GM23338 (cell line): Measurements from ENCODE around the gene MAMLD1. TPM values are rescaled to one million over a fixed set of nuclear protein-coding genes. Genes with fewer than 3 reads are reported as not detected.

Experiments
- ATAC-seq: fragments of 200-7000 bp; cut with Tn5 transposase; 3 replicates; pipeline ENCODE4 v1.9.1; 2020
- DNase-seq: peaks from one replicate; pipeline ENCODE4 v3.0.0-alpha.2; 2015; ENCODE audit warnings: low spot score
- H2AFZ ChIP-seq: fragments of 200-600 bp; sonication (generic); 2 replicates; pipeline ENCODE4 v1.8.0; 2016; ENCODE audit warnings: antibody characterized with exemption, mild to moderate bottlenecking, moderate library complexity
- H3F3A ChIP-seq: fragments of 200-600 bp; sonication (generic); replicated peaks from 2 replicates; pipeline ENCODE4 v1.8.0; 2017; ENCODE audit warnings: antibody characterized with exemption, mixed run types, low read depth
- H3K27ac ChIP-seq: fragments of 200-600 bp; sonication (generic); 2 replicates; pipeline ENCODE4 v1.6.1; 2016; ENCODE audit warnings: low read depth
- H3K27me3 ChIP-seq: fragments of 200-600 bp; sonication (generic); 2 replicates; pipeline ENCODE4 v1.8.0; 2016; ENCODE audit warnings: mild to moderate bottlenecking, mixed run types, moderate library complexity; ENCODE audit not compliant: insufficient read depth
- H3K36me3 ChIP-seq: fragments of 200-600 bp; sonication (generic); 2 replicates; pipeline ENCODE4 v1.8.0; 2016; ENCODE audit warnings: mild to moderate bottlenecking; ENCODE audit not compliant: insufficient read depth
- H3K4me1 ChIP-seq: fragments of 200-600 bp; sonication (generic); 2 replicates; pipeline ENCODE4 v1.8.0; 2016; ENCODE audit warnings: mild to moderate bottlenecking, moderate library complexity; ENCODE audit not compliant: insufficient read depth
- H3K4me2 ChIP-seq: fragments of 200-600 bp; sonication (generic); 2 replicates; pipeline ENCODE4 v1.7.1; 2017; ENCODE audit warnings: mixed run types
- H3K4me3 ChIP-seq: fragments of 200-600 bp; sonication (generic); 2 replicates; pipeline ENCODE4 v1.6.1; 2016; ENCODE audit warnings: mixed run types
- H3K79me2 ChIP-seq: fragments of 200-600 bp; sonication (generic); replicated peaks from 2 replicates; pipeline ENCODE4 v1.8.0; 2017; ENCODE audit warnings: mild to moderate bottlenecking; ENCODE audit not compliant: insufficient read depth
- H3K9me2 ChIP-seq: fragments of 200-600 bp; sonication (generic); 2 replicates; pipeline ENCODE4 v1.8.0; 2017; ENCODE audit not compliant: insufficient read depth
- H4K20me1 ChIP-seq: fragments of 200-600 bp; sonication (generic); replicated peaks from 2 replicates; pipeline ENCODE4 v1.8.0; 2017; ENCODE audit warnings: mild to moderate bottlenecking; ENCODE audit not compliant: insufficient read depth
- H3K27ac Mint-ChIP-seq: 2 replicates; pipeline ENCODE4 v1.8.0; 2020; ENCODE audit warnings: inconsistent platforms, mild to moderate bottlenecking, moderate library complexity, mixed read lengths
- H3K27me3 Mint-ChIP-seq: 3 replicates; pipeline ENCODE4 v1.8.0; 2022; ENCODE audit warnings: low read depth, mild to moderate bottlenecking, moderate library complexity, mixed read lengths, inconsistent platforms; ENCODE audit not compliant: insufficient read depth, poor library complexity
- H3K36me3 Mint-ChIP-seq: 3 replicates; pipeline ENCODE4 v1.8.0; 2021; ENCODE audit warnings: low read depth, mild to moderate bottlenecking, inconsistent platforms, moderate library complexity, mixed read lengths
- H3K4me1 Mint-ChIP-seq: 3 replicates; pipeline ENCODE4 v1.8.0; 2020; ENCODE audit warnings: mild to moderate bottlenecking, inconsistent platforms, mixed read lengths
- H3K4me3 Mint-ChIP-seq: 3 replicates; pipeline ENCODE4 v1.8.0; 2021; ENCODE audit warnings: moderate library complexity, mild to moderate bottlenecking, inconsistent platforms, mixed read lengths
- H3K9me3 Mint-ChIP-seq: 3 replicates; pipeline ENCODE4 v1.8.0; 2020; ENCODE audit warnings: moderate library complexity, mild to moderate bottlenecking, inconsistent platforms, mixed read lengths
- CREB1 ChIP-seq: fragments of 250-450 bp; sonication (Bioruptor Pico); IDR thresholded peaks from 2 replicates; pipeline ENCODE4 v1.5.0; 2020; ENCODE audit warnings: low read depth, mild to moderate bottlenecking, moderate library complexity
- EZH2 ChIP-seq: fragments of 200-600 bp; sonication (generic); IDR thresholded peaks from one replicate; pipeline ENCODE4 v1.8.0; 2017; ENCODE audit warnings: antibody characterized with exemption, mild to moderate bottlenecking, low read depth; ENCODE audit not compliant: unreplicated experiment
- EZH2phosphoT487 ChIP-seq: fragments of 200-600 bp; sonication (generic); IDR thresholded peaks from one replicate; pipeline ENCODE4 v1.8.1; 2018; ENCODE audit warnings: antibody characterized with exemption; ENCODE audit not compliant: unreplicated experiment
- JUNB ChIP-seq: IDR thresholded peaks from one replicate; pipeline ENCODE4 v1.6.1; 2016; ENCODE audit warnings: antibody characterized with exemption; ENCODE audit not compliant: unreplicated experiment
- NANOG ChIP-seq: IDR thresholded peaks from 2 replicates; pipeline ENCODE4 v1.6.1; 2016; ENCODE audit warnings: antibody characterized with exemption, borderline replicate concordance
- POLR2AphosphoS5 ChIP-seq: IDR thresholded peaks from 2 replicates; pipeline ENCODE4 v1.6.1; 2016; ENCODE audit warnings: antibody characterized with exemption, low read depth
- STAT1 ChIP-seq: IDR thresholded peaks from one replicate; pipeline ENCODE4 v1.6.1; 2016; ENCODE audit warnings: antibody characterized with exemption; ENCODE audit not compliant: unreplicated experiment
- ZNF114 ChIP-seq: fragments of 250-450 bp; sonication (Bioruptor Pico); IDR thresholded peaks from 2 replicates; pipeline ENCODE4 v1.5.0; 2020; ENCODE audit warnings: mild to moderate bottlenecking, moderate library complexity
- ZNF331 ChIP-seq: fragments of 250-450 bp; sonication (Bioruptor Pico); IDR thresholded peaks from 2 replicates; pipeline ENCODE4 v1.5.0; 2020; ENCODE audit warnings: low read depth, mild to moderate bottlenecking, moderate library complexity
- polyA plus RNA-seq: library from polyadenylated mRNA; unstranded; fragments of >200 nt; fragmentation: Nextera tagmentation; extraction: Ambion mirVana; gene quantifications from 2 replicates; pipeline ENCODE4 v1.2.1, GENCODE V29; 2016
- total RNA-seq: library from RNA; depleted of rRNA; stranded (reverse); fragments of >200 nt; shearing (Covaris generic); gene quantifications from 2 replicates; pipeline ENCODE4 v1.2.3, GENCODE V29; 2014
- TF ChIP-seq, protein P1 (sequence below): IDR thresholded peaks from one replicate; pipeline ENCODE4 v1.6.1; 2018; ENCODE audit warnings: antibody characterized with exemption; ENCODE audit not compliant: unreplicated experiment
- TF ChIP-seq, protein P2 (sequence below): IDR thresholded peaks from 2 replicates; pipeline ENCODE4 v1.6.1; 2016; ENCODE audit warnings: antibody characterized with exemption
- TF ChIP-seq, protein P3 (sequence below), 2 experiments: fragments of 200-600 bp in 1 of 2; sonication (generic) in 1 of 2; conservative IDR thresholded peaks; 2 replicates each; pipeline versions ENCODE4 v1.5.1 to v1.6.1; 2016 to 2017; ENCODE audit warnings: antibody characterized with exemption in 2 of 2, low read depth in 2 of 2, mild to moderate bottlenecking in 2 of 2, moderate library complexity in 1 of 2
- TF ChIP-seq, protein P4 (sequence below): fragments of 250-450 bp; sonication (Bioruptor Pico); IDR thresholded peaks from 2 replicates; pipeline ENCODE4 v1.5.0; 2020; ENCODE audit warnings: mild to moderate bottlenecking, moderate library complexity

The MAMLD1 gene
- total and polyA plus RNA-seq, 2 experiments from 2014 or later, result 0.13 to 0.21 TPM

DNA sequence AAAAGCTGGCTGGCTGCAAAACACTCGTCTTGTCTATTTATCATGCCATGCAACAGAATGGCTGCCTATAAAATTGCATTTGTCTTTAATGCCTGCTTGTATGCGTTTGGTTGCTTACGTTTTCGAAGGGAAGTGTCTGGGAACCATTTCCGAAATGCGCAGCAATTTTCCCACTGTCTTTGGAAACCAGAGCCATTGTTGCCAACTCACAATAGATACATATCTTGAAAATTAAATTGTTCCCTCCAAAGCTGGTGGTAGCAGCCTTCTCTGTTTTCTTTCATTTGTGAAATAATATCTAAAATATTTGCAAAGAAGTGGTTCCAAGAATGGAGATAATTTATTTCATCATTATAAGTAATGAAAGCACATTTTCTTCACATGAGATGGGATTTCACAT, 53.4 kb downstream of the MAMLD1 start:
- Mint-ChIP-seq H3K9me3 (no peaks in the 10 kb centered on the region), H3K4me1 (peaks cover 8% of the 10 kb centered on the region), H3K36me3 (no peaks in the 10 kb centered on the region; the same call in 2 of the 3 replicates), H3K27me3 (peaks cover 2% of the 10 kb centered on the region), H3K4me3 (no peak overlapping the region), H3K27ac (no peak overlapping the region)
- H3K4me1 ChIP-seq, result no peaks in the 10 kb centered on the region
- no peaks in the 10 kb centered on the region for H3F3A ChIP-seq
- H2AFZ ChIP-seq, result no peak overlapping the region
- H4K20me1 ChIP-seq, result no peaks in the 10 kb centered on the region
- H3K4me3 ChIP-seq, result no peak overlapping the region
- DNase-seq, result no peak
- TF ChIP-seq JUNB (no peak), EZH2 (no peak), POLR2AphosphoS5 (no peak), STAT1 (no peak), NANOG (no peak), CREB1 (CRISPR knock-in tag) (no peak), ZNF114 (CRISPR knock-in tag) (no peak), ZNF331 (CRISPR knock-in tag) (no peak), EZH2phosphoT487 (no peak)
- TF ChIP-seq, protein P1, sequence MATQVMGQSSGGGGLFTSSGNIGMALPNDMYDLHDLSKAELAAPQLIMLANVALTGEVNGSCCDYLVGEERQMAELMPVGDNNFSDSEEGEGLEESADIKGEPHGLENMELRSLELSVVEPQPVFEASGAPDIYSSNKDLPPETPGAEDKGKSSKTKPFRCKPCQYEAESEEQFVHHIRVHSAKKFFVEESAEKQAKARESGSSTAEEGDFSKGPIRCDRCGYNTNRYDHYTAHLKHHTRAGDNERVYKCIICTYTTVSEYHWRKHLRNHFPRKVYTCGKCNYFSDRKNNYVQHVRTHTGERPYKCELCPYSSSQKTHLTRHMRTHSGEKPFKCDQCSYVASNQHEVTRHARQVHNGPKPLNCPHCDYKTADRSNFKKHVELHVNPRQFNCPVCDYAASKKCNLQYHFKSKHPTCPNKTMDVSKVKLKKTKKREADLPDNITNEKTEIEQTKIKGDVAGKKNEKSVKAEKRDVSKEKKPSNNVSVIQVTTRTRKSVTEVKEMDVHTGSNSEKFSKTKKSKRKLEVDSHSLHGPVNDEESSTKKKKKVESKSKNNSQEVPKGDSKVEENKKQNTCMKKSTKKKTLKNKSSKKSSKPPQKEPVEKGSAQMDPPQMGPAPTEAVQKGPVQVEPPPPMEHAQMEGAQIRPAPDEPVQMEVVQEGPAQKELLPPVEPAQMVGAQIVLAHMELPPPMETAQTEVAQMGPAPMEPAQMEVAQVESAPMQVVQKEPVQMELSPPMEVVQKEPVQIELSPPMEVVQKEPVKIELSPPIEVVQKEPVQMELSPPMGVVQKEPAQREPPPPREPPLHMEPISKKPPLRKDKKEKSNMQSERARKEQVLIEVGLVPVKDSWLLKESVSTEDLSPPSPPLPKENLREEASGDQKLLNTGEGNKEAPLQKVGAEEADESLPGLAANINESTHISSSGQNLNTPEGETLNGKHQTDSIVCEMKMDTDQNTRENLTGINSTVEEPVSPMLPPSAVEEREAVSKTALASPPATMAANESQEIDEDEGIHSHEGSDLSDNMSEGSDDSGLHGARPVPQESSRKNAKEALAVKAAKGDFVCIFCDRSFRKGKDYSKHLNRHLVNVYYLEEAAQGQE, result no peak
- TF ChIP-seq, protein P2, sequence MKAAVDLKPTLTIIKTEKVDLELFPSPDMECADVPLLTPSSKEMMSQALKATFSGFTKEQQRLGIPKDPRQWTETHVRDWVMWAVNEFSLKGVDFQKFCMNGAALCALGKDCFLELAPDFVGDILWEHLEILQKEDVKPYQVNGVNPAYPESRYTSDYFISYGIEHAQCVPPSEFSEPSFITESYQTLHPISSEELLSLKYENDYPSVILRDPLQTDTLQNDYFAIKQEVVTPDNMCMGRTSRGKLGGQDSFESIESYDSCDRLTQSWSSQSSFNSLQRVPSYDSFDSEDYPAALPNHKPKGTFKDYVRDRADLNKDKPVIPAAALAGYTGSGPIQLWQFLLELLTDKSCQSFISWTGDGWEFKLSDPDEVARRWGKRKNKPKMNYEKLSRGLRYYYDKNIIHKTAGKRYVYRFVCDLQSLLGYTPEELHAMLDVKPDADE, result no peak
- TF ChIP-seq, protein P3, sequence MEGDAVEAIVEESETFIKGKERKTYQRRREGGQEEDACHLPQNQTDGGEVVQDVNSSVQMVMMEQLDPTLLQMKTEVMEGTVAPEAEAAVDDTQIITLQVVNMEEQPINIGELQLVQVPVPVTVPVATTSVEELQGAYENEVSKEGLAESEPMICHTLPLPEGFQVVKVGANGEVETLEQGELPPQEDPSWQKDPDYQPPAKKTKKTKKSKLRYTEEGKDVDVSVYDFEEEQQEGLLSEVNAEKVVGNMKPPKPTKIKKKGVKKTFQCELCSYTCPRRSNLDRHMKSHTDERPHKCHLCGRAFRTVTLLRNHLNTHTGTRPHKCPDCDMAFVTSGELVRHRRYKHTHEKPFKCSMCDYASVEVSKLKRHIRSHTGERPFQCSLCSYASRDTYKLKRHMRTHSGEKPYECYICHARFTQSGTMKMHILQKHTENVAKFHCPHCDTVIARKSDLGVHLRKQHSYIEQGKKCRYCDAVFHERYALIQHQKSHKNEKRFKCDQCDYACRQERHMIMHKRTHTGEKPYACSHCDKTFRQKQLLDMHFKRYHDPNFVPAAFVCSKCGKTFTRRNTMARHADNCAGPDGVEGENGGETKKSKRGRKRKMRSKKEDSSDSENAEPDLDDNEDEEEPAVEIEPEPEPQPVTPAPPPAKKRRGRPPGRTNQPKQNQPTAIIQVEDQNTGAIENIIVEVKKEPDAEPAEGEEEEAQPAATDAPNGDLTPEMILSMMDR (conservative IDR thresholded peaks at IDR 0.05; ENCODE audit: low read depth in 2 of 2), result no peak
- TF ChIP-seq, protein P4, sequence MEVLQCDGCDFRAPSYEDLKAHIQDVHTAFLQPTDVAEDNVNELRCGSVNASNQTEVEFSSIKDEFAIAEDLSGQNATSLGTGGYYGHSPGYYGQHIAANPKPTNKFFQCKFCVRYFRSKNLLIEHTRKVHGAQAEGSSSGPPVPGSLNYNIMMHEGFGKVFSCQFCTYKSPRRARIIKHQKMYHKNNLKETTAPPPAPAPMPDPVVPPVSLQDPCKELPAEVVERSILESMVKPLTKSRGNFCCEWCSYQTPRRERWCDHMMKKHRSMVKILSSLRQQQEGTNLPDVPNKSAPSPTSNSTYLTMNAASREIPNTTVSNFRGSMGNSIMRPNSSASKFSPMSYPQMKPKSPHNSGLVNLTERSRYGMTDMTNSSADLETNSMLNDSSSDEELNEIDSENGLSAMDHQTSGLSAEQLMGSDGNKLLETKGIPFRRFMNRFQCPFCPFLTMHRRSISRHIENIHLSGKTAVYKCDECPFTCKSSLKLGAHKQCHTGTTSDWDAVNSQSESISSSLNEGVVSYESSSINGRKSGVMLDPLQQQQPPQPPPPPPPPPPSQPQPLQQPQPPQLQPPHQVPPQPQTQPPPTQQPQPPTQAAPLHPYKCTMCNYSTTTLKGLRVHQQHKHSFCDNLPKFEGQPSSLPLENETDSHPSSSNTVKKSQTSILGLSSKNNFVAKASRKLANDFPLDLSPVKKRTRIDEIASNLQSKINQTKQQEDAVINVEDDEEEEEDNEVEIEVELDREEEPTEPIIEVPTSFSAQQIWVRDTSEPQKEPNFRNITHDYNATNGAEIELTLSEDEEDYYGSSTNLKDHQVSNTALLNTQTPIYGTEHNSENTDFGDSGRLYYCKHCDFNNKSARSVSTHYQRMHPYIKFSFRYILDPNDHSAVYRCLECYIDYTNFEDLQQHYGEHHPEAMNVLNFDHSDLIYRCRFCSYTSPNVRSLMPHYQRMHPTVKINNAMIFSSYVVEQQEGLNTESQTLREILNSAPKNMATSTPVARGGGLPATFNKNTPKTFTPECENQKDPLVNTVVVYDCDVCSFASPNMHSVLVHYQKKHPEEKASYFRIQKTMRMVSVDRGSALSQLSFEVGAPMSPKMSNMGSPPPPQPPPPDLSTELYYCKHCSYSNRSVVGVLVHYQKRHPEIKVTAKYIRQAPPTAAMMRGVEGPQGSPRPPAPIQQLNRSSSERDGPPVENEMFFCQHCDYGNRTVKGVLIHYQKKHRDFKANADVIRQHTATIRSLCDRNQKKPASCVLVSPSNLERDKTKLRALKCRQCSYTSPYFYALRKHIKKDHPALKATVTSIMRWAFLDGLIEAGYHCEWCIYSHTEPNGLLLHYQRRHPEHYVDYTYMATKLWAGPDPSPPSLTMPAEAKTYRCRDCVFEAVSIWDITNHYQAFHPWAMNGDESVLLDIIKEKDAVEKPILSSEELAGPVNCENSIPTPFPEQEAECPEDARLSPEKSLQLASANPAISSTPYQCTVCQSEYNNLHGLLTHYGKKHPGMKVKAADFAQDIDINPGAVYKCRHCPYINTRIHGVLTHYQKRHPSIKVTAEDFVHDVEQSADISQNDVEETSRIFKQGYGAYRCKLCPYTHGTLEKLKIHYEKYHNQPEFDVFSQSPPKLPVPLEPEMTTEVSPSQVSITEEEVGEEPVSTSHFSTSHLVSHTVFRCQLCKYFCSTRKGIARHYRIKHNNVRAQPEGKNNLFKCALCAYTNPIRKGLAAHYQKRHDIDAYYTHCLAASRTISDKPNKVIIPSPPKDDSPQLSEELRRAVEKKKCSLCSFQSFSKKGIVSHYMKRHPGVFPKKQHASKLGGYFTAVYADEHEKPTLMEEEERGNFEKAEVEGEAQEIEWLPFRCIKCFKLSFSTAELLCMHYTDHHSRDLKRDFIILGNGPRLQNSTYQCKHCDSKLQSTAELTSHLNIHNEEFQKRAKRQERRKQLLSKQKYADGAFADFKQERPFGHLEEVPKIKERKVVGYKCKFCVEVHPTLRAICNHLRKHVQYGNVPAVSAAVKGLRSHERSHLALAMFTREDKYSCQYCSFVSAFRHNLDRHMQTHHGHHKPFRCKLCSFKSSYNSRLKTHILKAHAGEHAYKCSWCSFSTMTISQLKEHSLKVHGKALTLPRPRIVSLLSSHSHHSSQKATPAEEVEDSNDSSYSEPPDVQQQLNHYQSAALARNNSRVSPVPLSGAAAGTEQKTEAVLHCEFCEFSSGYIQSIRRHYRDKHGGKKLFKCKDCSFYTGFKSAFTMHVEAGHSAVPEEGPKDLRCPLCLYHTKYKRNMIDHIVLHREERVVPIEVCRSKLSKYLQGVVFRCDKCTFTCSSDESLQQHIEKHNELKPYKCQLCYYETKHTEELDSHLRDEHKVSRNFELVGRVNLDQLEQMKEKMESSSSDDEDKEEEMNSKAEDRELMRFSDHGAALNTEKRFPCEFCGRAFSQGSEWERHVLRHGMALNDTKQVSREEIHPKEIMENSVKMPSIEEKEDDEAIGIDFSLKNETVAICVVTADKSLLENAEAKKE (CRISPR knock-in tag), result no peak
- H3K27ac ChIP-seq, result no peak overlapping the region
- no peaks in the 10 kb centered on the region for H3K9me2 ChIP-seq
- no peaks in the 10 kb centered on the region for H3K79me2 ChIP-seq
- no peaks in the 10 kb centered on the region for H3K27me3 ChIP-seq
- H3K36me3 ChIP-seq, result no peaks in the 10 kb centered on the region
- ATAC-seq, result no peak
- H3K4me2 ChIP-seq, result no peak overlapping the region
